GM20000 (cell line): Measurements from ENCODE around the gene ADARB2.

Experiments used
- DNase-seq: peaks from one replicate; pipeline ENCODE4 v3.0.0; 2012; ENCODE audit warnings: low spot score
- TF ChIP-seq, protein P1 (sequence below): IDR thresholded peaks from 2 replicates; pipeline ENCODE4 v1.5.1; 2012; ENCODE audit warnings: mild to moderate bottlenecking, control low read depth; ENCODE audit errors: extremely low read depth, missing control alignments

Gene ADARB2

DNA sequence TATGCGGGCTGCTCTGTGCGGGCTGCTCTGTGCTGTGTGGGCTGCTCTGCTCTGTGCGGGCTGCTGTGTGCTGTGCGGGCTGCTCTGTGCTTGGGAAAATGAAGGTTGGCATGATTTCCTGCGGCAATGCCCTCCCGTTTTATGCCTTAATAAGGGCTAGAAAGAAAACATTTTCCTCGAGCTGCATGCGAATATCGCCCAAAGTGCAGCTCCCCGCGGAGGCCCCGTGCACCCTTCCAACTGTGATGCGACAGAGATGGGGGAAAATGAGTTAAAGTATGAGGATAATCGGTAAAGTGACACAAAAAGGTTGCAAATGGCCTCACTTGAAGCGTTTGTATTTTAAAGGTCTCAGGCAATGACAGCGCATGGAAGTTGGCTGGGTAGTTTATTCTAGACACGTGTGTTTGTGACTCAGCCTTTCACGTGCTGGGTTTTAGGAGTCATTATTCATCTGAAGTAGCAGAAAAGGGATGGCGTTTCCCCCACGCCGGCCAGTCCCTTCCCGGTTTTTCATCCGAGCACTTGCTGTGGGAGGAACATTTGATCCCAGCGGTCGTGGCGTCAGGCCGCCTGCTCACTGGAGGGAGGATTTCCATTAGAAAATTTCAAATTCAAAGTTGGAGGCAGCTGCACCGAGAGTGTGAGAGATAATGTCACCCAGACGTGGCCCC is 220.7 kb downstream of the ADARB2 start:
- TF ChIP-seq, protein P1, sequence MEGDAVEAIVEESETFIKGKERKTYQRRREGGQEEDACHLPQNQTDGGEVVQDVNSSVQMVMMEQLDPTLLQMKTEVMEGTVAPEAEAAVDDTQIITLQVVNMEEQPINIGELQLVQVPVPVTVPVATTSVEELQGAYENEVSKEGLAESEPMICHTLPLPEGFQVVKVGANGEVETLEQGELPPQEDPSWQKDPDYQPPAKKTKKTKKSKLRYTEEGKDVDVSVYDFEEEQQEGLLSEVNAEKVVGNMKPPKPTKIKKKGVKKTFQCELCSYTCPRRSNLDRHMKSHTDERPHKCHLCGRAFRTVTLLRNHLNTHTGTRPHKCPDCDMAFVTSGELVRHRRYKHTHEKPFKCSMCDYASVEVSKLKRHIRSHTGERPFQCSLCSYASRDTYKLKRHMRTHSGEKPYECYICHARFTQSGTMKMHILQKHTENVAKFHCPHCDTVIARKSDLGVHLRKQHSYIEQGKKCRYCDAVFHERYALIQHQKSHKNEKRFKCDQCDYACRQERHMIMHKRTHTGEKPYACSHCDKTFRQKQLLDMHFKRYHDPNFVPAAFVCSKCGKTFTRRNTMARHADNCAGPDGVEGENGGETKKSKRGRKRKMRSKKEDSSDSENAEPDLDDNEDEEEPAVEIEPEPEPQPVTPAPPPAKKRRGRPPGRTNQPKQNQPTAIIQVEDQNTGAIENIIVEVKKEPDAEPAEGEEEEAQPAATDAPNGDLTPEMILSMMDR = no peak
- DNase-seq = no peak

DNA sequence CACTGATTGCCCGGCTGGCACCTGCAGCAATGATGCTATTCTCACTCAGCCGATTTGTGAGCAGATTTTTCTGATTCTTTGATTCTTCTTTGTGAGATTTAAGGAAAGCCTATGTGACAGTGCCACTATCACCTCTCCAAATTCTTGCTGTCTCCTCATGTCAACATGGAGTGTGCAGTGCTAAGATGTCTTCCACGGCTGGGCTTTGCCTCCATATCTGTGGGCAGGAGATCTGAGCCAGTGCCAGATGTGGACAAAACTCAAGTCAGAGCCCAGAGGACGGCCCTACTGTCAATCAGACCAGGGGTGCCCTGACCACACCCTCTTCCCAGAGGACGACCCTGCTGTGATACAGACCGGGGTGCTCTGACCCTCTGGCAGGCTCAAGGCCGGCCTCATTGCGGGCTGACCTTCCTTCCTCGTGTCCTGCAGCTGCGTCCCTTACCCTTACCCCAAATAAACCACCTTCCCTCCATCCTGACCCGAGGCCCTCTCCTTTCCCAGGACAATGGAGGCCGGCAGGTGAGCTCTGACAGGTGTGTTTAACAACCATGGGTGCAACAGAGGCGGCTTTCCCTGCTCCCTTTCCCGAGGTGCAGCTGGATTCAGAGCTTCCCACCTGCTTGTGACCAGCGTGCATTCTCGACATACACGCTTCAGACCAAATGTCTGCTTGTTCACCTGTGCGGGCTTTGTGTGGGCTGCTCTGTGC is 221.4 kb downstream of the ADARB2 start:
- TF ChIP-seq, protein P1 = no peak
- no peak for DNase-seq

DNA sequence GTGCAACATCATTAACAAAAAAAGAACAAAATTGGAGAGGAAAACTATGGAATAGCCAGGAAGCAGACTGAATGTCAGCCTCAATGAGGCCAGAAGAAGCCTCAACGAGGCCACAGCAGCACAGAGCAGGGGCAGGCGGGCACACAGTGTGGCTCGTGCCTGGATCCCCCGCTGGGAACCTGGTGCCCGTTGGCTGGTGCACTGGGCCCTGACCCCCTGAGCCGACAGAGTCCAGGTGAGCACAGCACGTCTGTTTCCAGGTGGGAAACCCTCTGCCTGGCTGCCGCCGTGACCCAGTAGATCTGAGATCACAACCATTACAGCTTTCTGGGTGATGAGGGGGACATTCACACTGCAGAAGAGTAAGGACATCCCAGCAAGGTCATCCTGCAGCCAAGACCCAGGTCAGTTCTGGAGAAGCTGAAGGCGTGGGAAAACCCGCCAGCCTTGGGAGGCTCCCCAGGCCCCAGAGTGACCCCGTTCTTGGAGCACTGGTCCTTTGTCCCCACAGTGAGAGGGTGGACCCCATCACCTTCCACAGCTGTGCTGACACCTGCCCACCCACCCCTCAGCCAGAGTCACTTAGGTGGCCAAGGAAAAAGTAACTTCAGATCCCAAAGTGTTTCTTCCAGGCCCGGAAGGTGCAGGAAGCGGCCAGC is 222.1 kb downstream of the ADARB2 start:
- TF ChIP-seq, protein P1 = no peak
- no peak for DNase-seq

DNA sequence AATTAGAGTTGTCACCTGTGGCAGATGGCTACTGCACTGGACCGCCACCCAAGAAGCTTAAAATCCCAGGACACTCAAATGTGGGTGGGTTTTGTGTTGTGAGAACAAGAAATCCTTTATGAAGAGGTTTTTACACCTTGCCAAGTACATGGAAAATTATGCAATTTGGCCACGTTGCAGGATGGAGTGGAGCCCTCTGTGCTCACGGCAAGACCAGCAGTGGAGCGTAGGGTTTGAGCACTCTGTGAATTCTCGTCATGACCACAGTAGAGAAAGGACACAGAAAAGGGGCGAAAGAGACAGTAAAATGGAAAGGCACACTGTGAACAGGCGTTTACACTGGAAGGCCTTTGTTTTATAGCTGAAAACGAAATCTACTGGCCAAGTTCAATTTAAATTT is 222.6 kb downstream of the ADARB2 start:
- TF ChIP-seq, protein P1 = no peak
- no peak for DNase-seq

DNA sequence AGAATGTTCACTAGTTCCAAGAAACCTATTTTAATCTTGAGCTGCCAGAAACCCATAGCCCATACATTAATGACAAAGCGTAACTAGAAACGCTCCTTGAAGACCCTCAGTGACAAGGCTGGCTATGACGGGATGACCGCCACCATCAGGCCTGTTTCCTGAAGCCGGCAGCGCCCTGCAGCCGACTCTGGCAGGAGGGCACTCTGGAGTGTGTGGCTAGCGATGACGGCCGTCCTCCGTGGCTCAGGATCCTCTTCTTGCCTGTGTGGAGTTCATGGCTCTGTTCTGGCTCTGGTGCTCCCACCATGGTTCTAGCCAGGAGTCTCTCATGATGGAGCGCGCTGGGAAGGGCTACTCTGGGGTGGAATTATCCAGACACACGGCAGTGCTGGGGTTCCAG is 224.1 kb downstream of the ADARB2 start:
- TF ChIP-seq, protein P1 = no peak
- DNase-seq = no peak

DNA sequence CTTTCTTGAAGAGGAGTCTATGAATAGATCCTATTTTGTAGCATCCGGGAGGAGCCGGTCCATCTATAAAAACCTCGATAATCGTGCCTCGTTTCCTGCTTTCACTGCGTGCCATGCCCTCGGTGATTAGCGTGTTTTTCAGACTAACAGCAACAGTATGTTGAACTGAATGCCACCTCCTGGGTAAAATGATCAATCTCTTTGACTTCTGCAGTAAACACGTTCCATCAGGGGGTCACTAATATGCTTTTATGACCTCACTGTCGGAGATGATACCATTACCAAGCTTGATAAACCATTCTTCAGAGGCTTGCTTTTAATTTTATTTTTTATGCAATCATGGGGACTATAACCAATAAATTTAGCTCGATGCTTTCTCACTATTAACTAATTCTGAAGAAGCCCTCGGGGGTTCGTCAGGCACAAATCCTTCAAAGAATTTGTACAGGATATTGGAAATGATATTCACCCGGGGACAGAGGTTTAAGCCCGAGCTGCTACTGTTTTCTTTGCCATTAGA is 228.3 kb downstream of the ADARB2 start:
- TF ChIP-seq, protein P1 = no peak
- no peak for DNase-seq

DNA sequence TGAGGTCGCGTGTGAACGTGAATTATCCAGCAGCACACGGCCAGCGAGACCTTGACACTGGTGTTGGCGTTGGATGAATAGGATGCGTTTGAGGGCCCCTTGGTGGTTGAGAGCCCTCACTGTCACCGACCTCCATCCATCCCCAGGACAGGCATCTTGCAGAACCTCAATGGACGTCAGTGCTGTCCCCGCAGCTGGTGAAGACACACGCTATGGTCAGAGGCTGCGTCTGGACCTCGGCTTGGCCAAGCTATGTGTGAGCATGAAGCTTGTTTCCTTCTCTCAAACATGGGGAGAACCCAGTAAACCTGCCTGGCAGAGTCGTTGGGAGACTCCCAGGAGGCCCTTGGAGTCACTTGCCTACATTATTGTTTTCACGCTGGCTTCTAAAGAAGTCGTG is 229.2 kb downstream of the ADARB2 start:
- no peak for DNase-seq
- TF ChIP-seq, protein P1 = no peak
